HG03103 (cell line): ENCODE data around the gene MEG3.

Experiments
- ATAC-seq: cut with Tn5 transposase; IDR thresholded peaks from one replicate; pipeline ENCODE4 v1.9.1; 2021; ENCODE audit warnings: low read depth; ENCODE audit not compliant: unreplicated experiment

MEG3 gene

GRCh38 chr14:100907240-100907639 is 81.3 kb downstream of the MEG3 start:
- no peak for ATAC-seq

GRCh38 chr14:100909439-100909838 is 83.5 kb downstream of the MEG3 start:
- ATAC-seq, result no peak
